ENCODE data around the gene PHF8.

- TF ChIP-seq, protein P1, sequence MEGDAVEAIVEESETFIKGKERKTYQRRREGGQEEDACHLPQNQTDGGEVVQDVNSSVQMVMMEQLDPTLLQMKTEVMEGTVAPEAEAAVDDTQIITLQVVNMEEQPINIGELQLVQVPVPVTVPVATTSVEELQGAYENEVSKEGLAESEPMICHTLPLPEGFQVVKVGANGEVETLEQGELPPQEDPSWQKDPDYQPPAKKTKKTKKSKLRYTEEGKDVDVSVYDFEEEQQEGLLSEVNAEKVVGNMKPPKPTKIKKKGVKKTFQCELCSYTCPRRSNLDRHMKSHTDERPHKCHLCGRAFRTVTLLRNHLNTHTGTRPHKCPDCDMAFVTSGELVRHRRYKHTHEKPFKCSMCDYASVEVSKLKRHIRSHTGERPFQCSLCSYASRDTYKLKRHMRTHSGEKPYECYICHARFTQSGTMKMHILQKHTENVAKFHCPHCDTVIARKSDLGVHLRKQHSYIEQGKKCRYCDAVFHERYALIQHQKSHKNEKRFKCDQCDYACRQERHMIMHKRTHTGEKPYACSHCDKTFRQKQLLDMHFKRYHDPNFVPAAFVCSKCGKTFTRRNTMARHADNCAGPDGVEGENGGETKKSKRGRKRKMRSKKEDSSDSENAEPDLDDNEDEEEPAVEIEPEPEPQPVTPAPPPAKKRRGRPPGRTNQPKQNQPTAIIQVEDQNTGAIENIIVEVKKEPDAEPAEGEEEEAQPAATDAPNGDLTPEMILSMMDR (IDR thresholded peaks at IDR 0.05; ENCODE audit: low read depth, low read length): peak; percentile 22; the same call in 1 of the 2 replicates
- no peak for TF ChIP-seq EZH2phosphoT487 (IDR thresholded peaks at IDR 0.05; ENCODE audit: low read depth)
These were observed 1.7 kb downstream of the PHF8 start for GRCh38 chrX:54042609-54043021.

All from OCI-LY3 (cell line).